ENCODE results near the gene RABGAP1.
"Not testable (repeated sequence)": the region's sequence is repeated elsewhere in the genome, so short reads cannot be mapped to it uniquely, and the experiment has no call there.

Gene RABGAP1

DNA sequence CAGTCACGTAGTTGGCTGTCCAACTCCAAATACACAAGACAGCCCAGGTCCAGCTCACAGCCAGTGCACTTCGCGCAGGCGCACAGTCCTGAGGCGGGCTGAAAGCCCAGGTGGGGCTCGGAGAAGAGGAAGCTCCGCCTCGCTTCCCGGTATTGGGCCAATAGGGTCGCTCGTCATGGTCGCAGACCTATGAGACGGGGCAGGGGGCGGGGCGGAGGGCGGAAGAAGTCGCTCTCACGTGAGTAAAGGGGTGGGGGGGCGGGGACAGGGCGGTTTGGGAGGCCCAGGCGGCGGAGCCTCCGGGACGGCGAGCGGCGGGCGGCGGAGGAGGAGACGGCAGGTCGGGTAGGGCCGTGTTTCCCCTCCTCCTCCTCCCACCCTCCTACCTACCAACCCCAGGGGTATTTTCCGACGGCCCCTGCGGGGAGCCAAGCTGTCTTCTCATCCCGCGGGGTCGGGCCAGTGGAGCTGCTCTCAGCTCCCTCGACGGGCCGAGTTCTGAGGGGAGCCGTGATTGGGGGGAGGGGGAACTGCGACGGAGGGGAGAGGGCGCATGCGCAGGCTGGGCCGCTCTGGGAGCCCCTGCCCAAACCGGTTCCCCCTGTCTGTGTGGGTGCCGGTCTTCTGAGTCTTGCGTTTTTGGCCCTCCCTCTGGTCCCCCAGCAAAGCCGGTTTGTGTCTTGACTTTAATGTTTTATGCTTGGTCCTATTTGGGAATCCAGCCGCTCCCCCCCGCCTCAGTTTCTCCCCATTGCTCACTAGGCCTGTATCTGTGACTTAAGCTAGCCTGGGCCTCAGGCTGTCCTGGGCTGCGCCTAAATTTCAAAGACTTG lies at the start of gene RABGAP1:
Gene RABGAP1, plus strand, starts transcription at position 272 of the 833 bp plus-strand sequence. CDS start 16,040 bp downstream, outside the sequence.
- DNase-seq = peak; percentile 97

- DNase-seq = no peak
Observed at GRCh38 chr9:122897969-122898368, 42.9 kb upstream of the RABGAP1 start.

DNA sequence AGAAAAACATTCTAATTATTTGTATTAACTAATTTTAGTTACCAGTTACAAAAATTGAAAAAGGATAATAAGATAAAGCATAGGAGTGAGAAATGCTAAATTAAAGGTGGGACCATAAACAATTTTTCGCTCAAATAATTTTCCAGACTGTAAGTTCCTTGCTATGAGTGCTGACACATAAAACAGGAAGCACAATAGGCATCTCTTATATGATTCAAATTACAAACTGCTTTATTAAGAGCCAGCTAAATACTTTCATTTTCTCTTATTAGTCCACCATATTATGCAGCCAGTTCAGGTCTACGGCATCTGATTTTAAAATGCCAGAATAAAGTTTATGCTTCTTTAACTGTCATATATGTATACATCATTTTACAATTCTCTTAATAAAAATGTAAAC lies 40.0 kb upstream of the RABGAP1 start:
- no peak for DNase-seq

- peak; percentile 16 for DNase-seq
Observed at GRCh38 chr9:122904466-122904822, 36.4 kb upstream of the RABGAP1 start.

GRCh38 chr9:122904823-122905710 lies 35.8 kb upstream of the RABGAP1 start, which contains the start of gene RC3H2:
TSS of gene RC3H2 (minus strand) at chr9:122905359. CDS start at chr9:122897509, 7,850 bp downstream.
- DNase-seq = peak; percentile 100

GRCh38 chr9:122906122-122906521 lies 34.7 kb upstream of the RABGAP1 start:
- not testable (repeated sequence) for DNase-seq

DNA sequence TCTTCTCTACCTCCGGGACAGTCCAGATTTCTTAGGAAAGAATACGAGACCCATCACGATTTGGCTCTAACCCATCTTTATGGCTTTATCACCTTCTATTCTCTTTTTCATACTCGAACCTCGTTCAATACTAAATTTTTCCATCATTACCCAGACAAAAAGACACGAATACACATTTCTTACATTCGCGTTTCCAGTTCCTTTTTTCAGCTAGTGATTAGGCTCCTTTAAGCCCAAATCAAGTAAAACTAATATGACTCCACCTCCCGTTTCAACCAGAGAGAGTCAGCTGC lies 28.2 kb upstream of the RABGAP1 start:
- DNase-seq = no peak

GRCh38 chr9:122912964-122913673 lies 27.7 kb upstream of the RABGAP1 start, which contains the start of gene ZBTB6:
TSS of gene ZBTB6 (minus strand) at chr9:122913323. CDS start at chr9:122912072, 1,251 bp downstream.
- peak; percentile 96 for DNase-seq

- DNase-seq = no peak
Observed at GRCh38 chr9:122918310-122918709, 22.5 kb upstream of the RABGAP1 start.

DNA sequence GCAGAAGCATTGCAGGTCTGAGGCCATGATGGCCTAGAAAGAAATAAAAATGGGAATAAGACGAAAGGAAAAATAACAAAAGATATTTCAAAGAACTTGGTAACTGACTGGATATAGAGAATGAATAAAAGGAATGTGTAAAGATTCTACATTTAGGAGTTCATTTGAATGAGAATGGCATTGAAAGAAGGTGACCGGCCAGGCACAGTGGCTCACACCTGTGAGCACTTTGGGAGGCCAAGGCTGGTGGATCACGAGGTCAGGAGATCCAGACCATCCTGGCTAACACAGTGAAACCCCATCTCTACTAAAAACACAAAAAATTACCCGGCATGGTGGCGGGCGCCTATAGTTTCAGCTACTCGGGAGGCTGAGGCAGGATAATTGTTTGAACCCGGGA lies 18.1 kb upstream of the RABGAP1 start:
- no peak for DNase-seq

GRCh38 chr9:122923947-122924346 lies 16.9 kb upstream of the RABGAP1 start:
- no peak for DNase-seq

- DNase-seq = no peak
Observed at GRCh38 chr9:122929796-122930354, 10.9 kb upstream of the RABGAP1 start.

DNA sequence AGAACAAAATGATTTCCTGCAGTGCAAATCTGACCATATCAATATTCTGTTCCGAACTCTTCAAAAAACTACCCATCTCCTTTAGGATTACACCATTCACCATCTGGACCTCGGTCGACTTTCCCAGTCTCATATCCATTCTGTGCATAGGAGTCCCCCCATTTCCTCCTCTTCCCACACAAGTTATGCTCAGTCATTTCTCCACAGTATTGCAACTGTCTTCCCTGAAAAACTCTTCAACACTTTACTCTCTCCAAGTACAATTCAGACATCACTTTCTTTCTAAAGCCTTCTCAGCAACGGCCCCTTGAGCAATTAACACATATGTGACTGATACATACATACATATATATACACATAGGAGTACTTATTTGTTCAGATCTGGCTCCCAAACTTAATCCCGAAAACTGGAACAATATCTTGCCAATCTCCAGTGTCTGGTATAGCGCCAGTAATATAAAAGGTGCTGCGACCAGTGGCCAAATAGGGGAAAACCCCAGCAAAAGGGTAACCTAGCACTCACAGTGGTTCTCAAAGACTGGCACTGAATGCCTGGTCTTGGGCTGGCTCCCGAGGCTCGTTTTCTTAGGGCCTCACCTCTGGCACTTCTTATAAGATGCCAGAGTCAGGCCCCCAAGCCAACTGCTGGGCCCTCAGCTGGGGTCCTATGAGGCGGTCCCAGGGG lies 10.1 kb upstream of the RABGAP1 start:
- DNase-seq = no peak

- peak; percentile 94 for DNase-seq
Observed at GRCh38 chr9:122931226-122932121, 9.3 kb upstream of the RABGAP1 start, which contains the start of gene ZBTB26. TSS of gene ZBTB26 (minus strand) at chr9:122931512. CDS start at chr9:122919934, 11,578 bp downstream.

- no peak for DNase-seq
Observed at GRCh38 chr9:122936464-122936863, 4.4 kb upstream of the RABGAP1 start.

- no peak for DNase-seq
Observed at GRCh38 chr9:122936883-122937282, 3.9 kb upstream of the RABGAP1 start.

- no peak for DNase-seq
Observed at GRCh38 chr9:122939601-122940000, 1.2 kb upstream of the RABGAP1 start.

GRCh38 chr9:122940454-122940748 lies 419 bp upstream of the RABGAP1 start:
- no peak for DNase-seq

GRCh38 chr9:122941582-122942234 lies 888 bp downstream of the RABGAP1 start:
- no peak for DNase-seq
